Endodermal cell (in vitro differentiated cells): Measurements from ENCODE around the gene SHC1. TPM values are rescaled to one million over a fixed set of nuclear protein-coding genes. Genes with fewer than 3 reads are reported as not detected.

ENCODE experiments used
- DNase-seq: peaks from one replicate; pipeline ENCODE4 v3.0.0-alpha.2; 2017
- H3K27ac ChIP-seq: 2 replicates; pipeline ENCODE4 v1.5.1; 2013; ENCODE audit warnings: mild to moderate bottlenecking, low read depth, low read length, moderate library complexity
- H3K27me3 ChIP-seq: 2 replicates; pipeline ENCODE4 v1.6.1; 2013; ENCODE audit warnings: mild to moderate bottlenecking, low read length, moderate library complexity; ENCODE audit not compliant: insufficient read depth, control insufficient read depth, poor library complexity, severe bottlenecking
- H3K36me3 ChIP-seq: 2 replicates; pipeline ENCODE4 v1.7.0; 2013; ENCODE audit warnings: mild to moderate bottlenecking, low read length, moderate library complexity; ENCODE audit not compliant: control insufficient read depth, insufficient read depth
- H3K4me1 ChIP-seq: one replicate; pipeline ENCODE4 v1.7.0; 2013; ENCODE audit warnings: low read length; ENCODE audit not compliant: control insufficient read depth, insufficient read depth
- H3K4me3 ChIP-seq: 2 replicates; pipeline ENCODE4 v1.5.1; 2013; ENCODE audit warnings: mild to moderate bottlenecking, low read length, moderate library complexity
- H3K9ac ChIP-seq: 2 replicates; pipeline ENCODE4 v1.6.1; 2013; ENCODE audit warnings: mild to moderate bottlenecking, low read length, moderate library complexity; ENCODE audit not compliant: poor library complexity, severe bottlenecking; ENCODE audit errors: extremely low read depth
- H3K9me3 ChIP-seq: 2 replicates; pipeline ENCODE4 v1.6.1; 2013; ENCODE audit warnings: mild to moderate bottlenecking, low read length, moderate library complexity; ENCODE audit not compliant: control insufficient read depth
- H3K27ac Mint-ChIP-seq: 2 replicates; pipeline ENCODE4 v1.8.0; 2020; ENCODE audit warnings: mixed read lengths
- H3K27me3 Mint-ChIP-seq: 2 replicates; pipeline ENCODE4 v1.8.0; 2021; ENCODE audit warnings: mild to moderate bottlenecking, mixed read lengths; ENCODE audit not compliant: insufficient read depth
- H3K36me3 Mint-ChIP-seq: 2 replicates; pipeline ENCODE4 v1.8.0; 2020; ENCODE audit warnings: low read depth, mixed read lengths
- H3K4me1 Mint-ChIP-seq: 2 replicates; pipeline ENCODE4 v1.8.0; 2020; ENCODE audit warnings: mixed read lengths
- H3K4me3 Mint-ChIP-seq: 2 replicates; pipeline ENCODE4 v1.8.0; 2020; ENCODE audit warnings: mild to moderate bottlenecking, moderate library complexity, mixed read lengths
- H3K9me3 Mint-ChIP-seq: 2 replicates; pipeline ENCODE4 v1.8.0; 2020; ENCODE audit warnings: mild to moderate bottlenecking, mixed read lengths
- WGBS, 2 experiments: methylation state at CpG; one replicate each; pipeline versions ENCODE4 v1.1.5 to v1.1.7; 2013; ENCODE audit warnings: missing lambda C conversion rate in 2 of 2, mixed read lengths in 1 of 2; ENCODE audit not compliant: insufficient coverage in 1 of 2, insufficient read length in 1 of 2; 5-methylcytosine and 5-hydroxymethylcytosine counted together
- total RNA-seq, 2 donors: library from RNA; stranded (reverse); fragmentation: NEBNext Ultra II Directional in 1 of 2; extraction: Animal tissue kit (Norgen Biotek cat#: 25700) in 1 of 2; gene quantifications; 2 replicates in 1 of 2; 3 replicates in 1 of 2; pipeline ENCODE4 v1.2.1, GENCODE V29; 2021
- TF ChIP-seq, protein P1 (sequence below): fragments of 200-600 bp; sonication (generic); conservative IDR thresholded peaks from 2 replicates; pipeline ENCODE4 v1.5.0; 2021; ENCODE audit warnings: antibody characterized with exemption, mild to moderate bottlenecking

SHC1 gene
- total RNA-seq, 2 donors from 2014 or later = 157 to 231 TPM

DNA sequence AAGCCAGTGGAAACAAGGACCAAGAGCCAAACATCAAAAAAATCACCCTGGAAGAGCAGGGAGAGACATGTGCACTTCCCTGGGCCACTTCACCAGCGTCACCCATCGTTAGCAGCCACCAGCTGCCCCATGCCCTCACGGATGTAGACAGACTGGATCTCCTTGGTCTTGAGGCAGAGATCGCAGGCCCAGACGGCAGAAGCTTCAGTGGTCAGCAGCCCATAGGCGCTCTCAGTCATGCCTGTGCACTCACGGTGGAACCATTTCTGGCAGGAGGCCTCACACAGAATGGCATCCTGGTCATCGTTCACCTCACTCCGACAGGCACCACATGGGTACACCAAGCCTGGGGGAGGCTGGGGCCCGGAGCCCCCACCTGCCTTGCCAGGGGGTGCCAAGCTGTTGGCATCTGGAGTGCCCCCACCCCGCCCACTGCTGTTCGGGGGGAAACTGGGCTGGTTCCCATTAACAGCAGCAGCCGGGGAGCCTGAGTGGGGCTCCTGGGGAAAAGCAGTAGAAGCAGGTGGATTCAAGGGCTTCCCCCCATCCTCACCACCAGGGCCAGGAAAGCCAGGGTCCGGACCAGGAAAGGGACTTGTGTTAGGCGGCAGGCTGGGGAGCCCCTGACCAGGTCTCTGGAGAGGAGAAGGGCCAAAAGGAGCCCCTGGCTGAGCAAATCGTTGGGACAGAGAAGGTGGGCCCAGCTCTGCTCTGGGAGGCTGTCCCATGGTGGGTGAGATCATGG lies 11.7 kb downstream of the SHC1 start:
- Histone ChIP-seq H3K9ac (no peak overlapping the region), H3K4me3 (no peak overlapping the region), H3K27me3 (no peaks in the 10 kb centered on the region), H3K9me3 (no peaks in the 10 kb centered on the region), H3K36me3 (peaks cover 33% of the 10 kb centered on the region), H3K4me1 (peaks cover 14% of the 10 kb centered on the region), H3K27ac (no peak overlapping the region)
- TF ChIP-seq, protein P1, sequence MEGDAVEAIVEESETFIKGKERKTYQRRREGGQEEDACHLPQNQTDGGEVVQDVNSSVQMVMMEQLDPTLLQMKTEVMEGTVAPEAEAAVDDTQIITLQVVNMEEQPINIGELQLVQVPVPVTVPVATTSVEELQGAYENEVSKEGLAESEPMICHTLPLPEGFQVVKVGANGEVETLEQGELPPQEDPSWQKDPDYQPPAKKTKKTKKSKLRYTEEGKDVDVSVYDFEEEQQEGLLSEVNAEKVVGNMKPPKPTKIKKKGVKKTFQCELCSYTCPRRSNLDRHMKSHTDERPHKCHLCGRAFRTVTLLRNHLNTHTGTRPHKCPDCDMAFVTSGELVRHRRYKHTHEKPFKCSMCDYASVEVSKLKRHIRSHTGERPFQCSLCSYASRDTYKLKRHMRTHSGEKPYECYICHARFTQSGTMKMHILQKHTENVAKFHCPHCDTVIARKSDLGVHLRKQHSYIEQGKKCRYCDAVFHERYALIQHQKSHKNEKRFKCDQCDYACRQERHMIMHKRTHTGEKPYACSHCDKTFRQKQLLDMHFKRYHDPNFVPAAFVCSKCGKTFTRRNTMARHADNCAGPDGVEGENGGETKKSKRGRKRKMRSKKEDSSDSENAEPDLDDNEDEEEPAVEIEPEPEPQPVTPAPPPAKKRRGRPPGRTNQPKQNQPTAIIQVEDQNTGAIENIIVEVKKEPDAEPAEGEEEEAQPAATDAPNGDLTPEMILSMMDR = no peak
- peaks cover 21% of the 10 kb centered on the region for H3K36me3 Mint-ChIP-seq
- H3K27me3 Mint-ChIP-seq = no peaks in the 10 kb centered on the region
- 94 to 96% methylated on average over 8 to 16 of the region's 16 CpGs for WGBS, 2 experiments
- peaks cover 50% of the 10 kb centered on the region for H3K4me1 Mint-ChIP-seq
- H3K27ac Mint-ChIP-seq = no peak overlapping the region
- no peaks in the 10 kb centered on the region for H3K9me3 Mint-ChIP-seq
- H3K4me3 Mint-ChIP-seq = no peak overlapping the region
- no peak for DNase-seq

DNA sequence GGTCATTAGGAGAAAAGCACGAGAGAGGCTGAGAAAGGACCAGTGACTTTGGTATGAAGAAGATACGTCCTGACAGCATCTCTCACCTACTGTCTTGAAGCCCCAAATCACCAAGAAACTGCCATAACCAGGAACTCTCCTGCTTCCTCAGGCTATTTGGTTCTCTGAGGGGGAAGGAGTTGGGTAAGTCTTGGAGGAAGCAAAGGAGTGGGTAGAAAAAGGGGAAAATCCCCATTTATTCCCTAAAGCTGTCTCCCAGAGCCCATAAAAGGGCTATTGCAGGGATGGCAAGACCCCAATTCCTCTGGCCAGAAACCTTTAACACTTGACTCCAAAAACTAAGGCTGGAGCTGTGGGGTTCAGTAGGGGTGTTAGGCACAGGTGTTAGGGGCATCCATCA lies 12.5 kb downstream of the SHC1 start:
- no peak overlapping the region for H3K4me3 ChIP-seq
- Mint-ChIP-seq H3K36me3 (peaks cover 17% of the 10 kb centered on the region), H3K9me3 (no peaks in the 10 kb centered on the region), H3K4me1 (peaks cover 55% of the 10 kb centered on the region), H3K4me3 (no peak overlapping the region), H3K27ac (no peak overlapping the region), H3K27me3 (no peaks in the 10 kb centered on the region)
- no peaks in the 10 kb centered on the region for H3K9me3 ChIP-seq
- H3K36me3 ChIP-seq = peaks cover 25% of the 10 kb centered on the region
- no peak overlapping the region for H3K27ac ChIP-seq
- H3K4me1 ChIP-seq = peaks cover 19% of the 10 kb centered on the region
- no peak for DNase-seq
- no peak overlapping the region for H3K9ac ChIP-seq
- TF ChIP-seq, protein P1 = no peak
- no peaks in the 10 kb centered on the region for H3K27me3 ChIP-seq
- 92 to 94% methylated on average over 2 of the region's 2 CpGs for WGBS, 2 experiments

DNA sequence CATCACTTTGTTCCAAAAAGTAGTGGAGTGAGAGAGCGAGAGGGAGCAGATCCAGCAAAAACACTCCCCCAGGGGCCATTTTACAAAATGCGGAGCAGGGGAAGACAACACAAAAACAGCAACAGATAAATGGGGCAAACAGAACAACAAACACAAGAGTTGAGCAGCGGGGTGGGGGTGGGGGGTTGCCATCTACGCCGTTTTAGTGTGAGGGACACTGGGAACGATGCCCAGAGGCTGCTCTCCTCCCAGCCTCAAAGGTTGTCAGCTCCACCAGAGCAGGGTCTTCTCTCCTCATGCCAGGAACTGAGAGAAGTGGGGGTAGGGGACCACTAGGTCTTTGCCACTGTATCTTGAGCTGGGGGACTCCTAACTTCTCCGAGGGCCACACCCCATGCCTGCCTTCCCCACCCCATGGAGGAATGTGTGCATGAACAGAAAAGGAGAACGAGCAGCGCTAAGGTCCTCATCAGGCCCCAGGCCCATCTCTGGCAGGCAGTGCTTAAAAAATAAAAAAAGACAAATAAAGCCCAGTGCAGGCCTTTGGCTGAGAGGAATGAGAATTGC lies 13.4 kb downstream of the SHC1 start:
- Mint-ChIP-seq H3K36me3 (peaks cover 14% of the 10 kb centered on the region), H3K27ac (peak overlapping the region; percentile 99), H3K9me3 (no peaks in the 10 kb centered on the region), H3K27me3 (no peaks in the 10 kb centered on the region), H3K4me1 (peaks cover 53% of the 10 kb centered on the region), H3K4me3 (peak overlapping the region; percentile 75)
- DNase-seq = no peak
- peak overlapping the region; percentile 97 for H3K27ac ChIP-seq
- H3K4me3 ChIP-seq = peak overlapping the region; percentile 94
- no peaks in the 10 kb centered on the region for H3K9me3 ChIP-seq
- peaks cover 19% of the 10 kb centered on the region for H3K4me1 ChIP-seq
- peak overlapping the region; percentile 95 for H3K9ac ChIP-seq
- 67 to 74% methylated on average over 3 to 9 of the region's 9 CpGs for WGBS, 2 experiments
- TF ChIP-seq, protein P1 = no peak
- no peaks in the 10 kb centered on the region for H3K27me3 ChIP-seq
- peaks cover 18% of the 10 kb centered on the region for H3K36me3 ChIP-seq
